Measurements from ENCODE around the gene SLC9A5. TPM values are rescaled to one million over a fixed set of nuclear protein-coding genes. Genes with fewer than 3 reads are reported as not detected.
A peak's percentile ranks its signal among the peaks of the same experiment; 100 is the strongest.

The SLC9A5 gene
- total and polyA plus RNA-seq, 3 donors from 2014 or later: 4.8 to 15.7 (median 6.8) TPM

- 85 to 96% methylated on average over 4 of the region's 4 CpGs for WGBS, 2 donors
- no peak for TF ChIP-seq CTCF (IDR thresholded peaks at IDR 0.05)
- TF ChIP-seq POLR2A (IDR thresholded peaks at IDR 0.05): no peak
- Histone ChIP-seq H3K4me3 (no peak overlapping the region), H3K36me3 (ENCODE audit: low read depth, missing control alignments) (no peaks in the 10 kb centered on the region), H3K27ac (peak overlapping the region in 1 of 2 donors; percentile 75), H3K4me1 (peaks cover 37% of the 10 kb centered on the region), H3K27me3 (no peaks in the 10 kb centered on the region), H3K9me3 (no peaks in the 10 kb centered on the region)
- intact Hi-C loops (cut with DNase I; ENCODE audit: low total_unique reads): no loop called here
- no peak for DNase-seq
These were observed 6.5 kb upstream of the SLC9A5 start for GRCh38 chr16:67242138-67242730.

GRCh38 chr16:67243481-67243880, 5.3 kb upstream of the SLC9A5 start:
- Histone ChIP-seq H3K9me3 (no peaks in the 10 kb centered on the region), H3K36me3 (ENCODE audit: low read depth, missing control alignments) (no peaks in the 10 kb centered on the region), H3K4me1 (peaks cover 44% of the 10 kb centered on the region), H3K27ac (peak overlapping the region in 1 of 2 donors; percentile 87), H3K4me3 (no peak overlapping the region), H3K27me3 (no peaks in the 10 kb centered on the region)
- WGBS, 2 donors: 74 to 83% methylated on average over 4 of the region's 4 CpGs
- intact Hi-C loops (cut with DNase I; ENCODE audit: low total_unique reads): no loop called here
- DNase-seq: no peak
- no peak for TF ChIP-seq CTCF (IDR thresholded peaks at IDR 0.05)
- TF ChIP-seq POLR2A (IDR thresholded peaks at IDR 0.05): no peak

GRCh38 chr16:67244387-67245185, 4.2 kb upstream of the SLC9A5 start:
- Histone ChIP-seq H3K9me3 (no peaks in the 10 kb centered on the region), H3K27ac (peak overlapping the region; percentile 36 to 87), H3K27me3 (no peaks in the 10 kb centered on the region), H3K4me3 (no peak overlapping the region), H3K4me1 (peaks cover 44% of the 10 kb centered on the region), H3K36me3 (ENCODE audit: low read depth, missing control alignments) (no peaks in the 10 kb centered on the region)
- intact Hi-C loops (cut with DNase I; ENCODE audit: low total_unique reads): no loop called here
- TF ChIP-seq CTCF (IDR thresholded peaks at IDR 0.05) (no peak), POLR2A (IDR thresholded peaks at IDR 0.05) (no peak)
- peak; percentile 56 for DNase-seq
- 45 to 53% methylated on average over 5 of the region's 5 CpGs for WGBS, 2 donors

GRCh38 chr16:67245186-67245585, 3.6 kb upstream of the SLC9A5 start:
- Histone ChIP-seq H3K4me3 (no peak overlapping the region), H3K9me3 (no peaks in the 10 kb centered on the region), H3K4me1 (peaks cover 44% of the 10 kb centered on the region), H3K27ac (peak overlapping the region in 1 of 2 donors; percentile 87), H3K27me3 (no peaks in the 10 kb centered on the region), H3K36me3 (ENCODE audit: low read depth, missing control alignments) (no peaks in the 10 kb centered on the region)
- TF ChIP-seq CTCF (IDR thresholded peaks at IDR 0.05) (no peak), POLR2A (IDR thresholded peaks at IDR 0.05) (no peak)
- intact Hi-C loops (cut with DNase I; ENCODE audit: low total_unique reads): no loop called here
- DNase-seq: no peak
- WGBS, 2 donors: 74 to 77% methylated on average over 4 of the region's 4 CpGs

Data from testis (tissue), 3 donors.